DMS 273 (cell line): ENCODE results near the gene CCDC88B.

ENCODE experiments used
- DNase-seq: peaks from one replicate; lab custom pipeline; 2025; ENCODE audit not compliant: unreplicated experiment; lab: John Stamatoyannopoulos, UW

CCDC88B gene

GRCh38 chr11:64339754-64340408 is at the start of gene CCDC88B:
Gene CCDC88B, plus strand, starts transcription at chr11:64340204. Its CDS starts 63 bp downstream, at chr11:64340267.
- DNase-seq, result no peak

DNA sequence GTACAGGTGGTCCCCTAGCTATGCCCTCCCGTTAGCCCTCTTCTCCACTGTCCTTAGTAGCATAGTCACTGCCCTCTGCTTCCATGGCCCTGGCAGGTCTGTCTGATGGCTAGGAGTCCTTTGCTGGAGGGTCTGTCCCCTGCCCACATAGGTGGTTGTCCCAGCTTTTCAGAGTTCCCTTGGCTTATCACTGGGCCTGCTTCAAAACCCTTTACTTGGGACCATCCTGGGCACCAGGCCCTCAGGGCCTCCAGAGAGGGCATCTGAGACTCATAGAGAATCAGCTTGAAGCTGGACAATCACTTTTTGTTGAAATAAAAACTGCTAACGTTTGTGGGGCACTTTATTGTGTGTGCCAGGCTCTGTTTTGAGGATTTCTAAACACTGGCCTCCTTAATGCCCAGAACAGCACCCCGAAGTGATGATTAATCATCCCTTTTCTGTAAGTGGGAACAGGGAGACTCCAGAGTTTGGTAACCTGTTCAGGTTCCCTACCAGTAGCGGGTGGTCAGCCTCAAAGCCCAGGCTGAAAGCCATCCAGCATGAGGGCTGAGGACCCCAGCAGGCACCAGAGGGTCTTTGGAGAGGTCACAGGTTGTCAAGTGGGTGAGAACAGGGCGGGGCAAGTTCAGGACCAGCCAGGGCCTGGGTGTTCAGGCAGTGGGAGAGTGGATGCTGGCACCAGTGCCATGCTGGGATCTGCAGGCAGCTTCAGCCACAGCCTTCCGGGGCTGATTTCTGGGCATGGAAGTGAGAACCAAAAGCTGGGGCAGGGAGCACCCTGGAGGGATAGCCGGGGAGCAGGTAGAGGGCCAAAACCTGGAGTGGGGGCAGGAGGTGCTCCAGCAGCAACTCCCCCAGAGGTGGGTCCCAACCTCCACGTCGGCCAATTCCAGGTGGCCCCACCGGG is 49.4 kb upstream of the CCDC88B start:
- DNase-seq, result no peak

DNA sequence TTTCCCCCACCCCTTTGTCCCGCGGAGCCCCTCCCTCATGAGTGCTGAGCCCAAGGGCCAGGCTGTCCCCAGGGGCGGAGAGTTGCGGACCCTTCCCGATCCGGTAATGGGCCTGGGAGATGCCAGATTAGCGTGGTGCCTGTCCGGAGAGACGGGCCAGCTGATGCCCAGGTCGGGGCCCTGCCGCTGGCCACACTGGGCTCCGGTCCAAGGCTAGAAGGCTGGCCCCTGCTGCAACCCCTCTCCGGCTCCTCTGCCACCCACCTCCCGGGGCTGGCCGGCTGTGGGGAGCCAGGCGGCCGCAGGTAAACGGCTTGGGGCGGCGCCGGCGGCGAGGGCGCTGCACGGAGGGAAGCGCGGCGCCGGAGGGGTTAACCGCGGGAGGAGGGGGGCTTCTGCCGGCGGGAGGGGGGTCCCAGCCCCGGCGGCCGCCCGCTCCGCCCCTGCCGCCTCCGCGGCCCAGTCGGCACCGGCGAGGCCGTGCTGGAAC is 48.7 kb upstream of the CCDC88B start, which contains the start of gene KCNK4:
Gene KCNK4, plus strand, starts transcription at position 41 of the 490 bp plus-strand sequence. CDS start 1,717 bp downstream, outside the sequence.
- no peak for DNase-seq

- no peak for DNase-seq
Measured at GRCh38 chr11:64291752-64292459, 48.1 kb upstream of the CCDC88B start.

GRCh38 chr11:64292460-64293254 is 47.3 kb upstream of the CCDC88B start:
- DNase-seq, result no peak

- no peak for DNase-seq
Measured at GRCh38 chr11:64294774-64295173, 45.2 kb upstream of the CCDC88B start.

DNA sequence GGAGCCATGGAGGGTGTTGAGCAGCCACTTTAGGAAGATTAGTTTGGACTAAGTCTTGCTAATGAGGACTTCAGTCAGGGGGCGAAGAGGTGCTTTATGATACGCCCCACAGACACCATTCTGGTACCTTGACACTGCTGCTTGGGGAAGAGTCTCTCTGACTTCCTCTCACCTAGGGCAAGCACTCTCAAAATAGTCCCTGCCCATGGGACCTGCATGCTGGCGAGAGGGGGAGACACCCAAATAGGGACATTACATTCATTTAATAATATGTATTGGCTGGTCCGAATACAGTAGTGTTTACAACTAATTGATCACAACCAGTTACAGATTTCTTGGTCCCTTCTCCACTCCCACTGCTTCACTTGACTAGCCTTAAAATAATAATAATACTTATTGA is 44.2 kb upstream of the CCDC88B start:
- no peak for DNase-seq

- DNase-seq, result no peak
Measured at GRCh38 chr11:64296236-64296635, 43.8 kb upstream of the CCDC88B start.

DNA sequence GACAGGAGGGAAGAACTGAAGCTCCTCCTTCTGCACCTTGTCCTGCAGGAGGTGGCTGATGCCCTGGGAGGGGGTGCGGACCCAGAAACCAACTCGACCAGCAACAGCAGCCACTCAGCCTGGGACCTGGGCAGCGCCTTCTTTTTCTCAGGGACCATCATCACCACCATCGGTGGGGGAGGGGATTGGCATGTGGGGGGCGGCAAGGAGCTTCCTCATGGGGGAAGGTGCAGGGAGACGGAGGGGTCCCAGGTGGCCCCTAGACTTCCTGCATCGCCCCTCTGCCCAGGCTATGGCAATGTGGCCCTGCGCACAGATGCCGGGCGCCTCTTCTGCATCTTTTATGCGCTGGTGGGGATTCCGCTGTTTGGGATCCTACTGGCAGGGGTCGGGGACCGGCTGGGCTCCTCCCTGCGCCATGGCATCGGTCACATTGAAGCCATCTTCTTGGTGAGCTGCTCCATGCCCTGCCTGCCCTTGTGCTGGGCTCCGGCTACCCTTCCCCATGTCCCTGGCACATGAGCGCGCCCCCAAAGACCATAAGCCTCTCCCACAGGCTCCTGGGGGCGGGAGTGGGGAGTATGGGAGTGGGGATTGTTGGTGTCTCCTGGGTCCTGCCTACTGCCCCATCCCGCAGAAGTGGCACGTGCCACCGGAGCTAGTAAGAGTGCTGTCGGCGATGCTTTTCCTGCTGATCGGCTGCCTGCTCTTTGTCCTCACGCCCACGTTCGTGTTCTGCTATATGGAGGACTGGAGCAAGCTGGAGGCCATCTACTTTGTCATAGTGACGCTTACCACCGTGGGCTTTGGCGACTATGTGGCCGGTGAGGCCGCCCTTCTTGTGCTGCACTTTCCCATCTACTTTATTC is 42.9 kb upstream of the CCDC88B start:
- no peak for DNase-seq

- DNase-seq, result peak; percentile 37
Measured at GRCh38 chr11:64297699-64298358, 42.2 kb upstream of the CCDC88B start.

- DNase-seq, result peak; percentile 69
Measured at GRCh38 chr11:64298966-64299846, 40.8 kb upstream of the CCDC88B start.

DNA sequence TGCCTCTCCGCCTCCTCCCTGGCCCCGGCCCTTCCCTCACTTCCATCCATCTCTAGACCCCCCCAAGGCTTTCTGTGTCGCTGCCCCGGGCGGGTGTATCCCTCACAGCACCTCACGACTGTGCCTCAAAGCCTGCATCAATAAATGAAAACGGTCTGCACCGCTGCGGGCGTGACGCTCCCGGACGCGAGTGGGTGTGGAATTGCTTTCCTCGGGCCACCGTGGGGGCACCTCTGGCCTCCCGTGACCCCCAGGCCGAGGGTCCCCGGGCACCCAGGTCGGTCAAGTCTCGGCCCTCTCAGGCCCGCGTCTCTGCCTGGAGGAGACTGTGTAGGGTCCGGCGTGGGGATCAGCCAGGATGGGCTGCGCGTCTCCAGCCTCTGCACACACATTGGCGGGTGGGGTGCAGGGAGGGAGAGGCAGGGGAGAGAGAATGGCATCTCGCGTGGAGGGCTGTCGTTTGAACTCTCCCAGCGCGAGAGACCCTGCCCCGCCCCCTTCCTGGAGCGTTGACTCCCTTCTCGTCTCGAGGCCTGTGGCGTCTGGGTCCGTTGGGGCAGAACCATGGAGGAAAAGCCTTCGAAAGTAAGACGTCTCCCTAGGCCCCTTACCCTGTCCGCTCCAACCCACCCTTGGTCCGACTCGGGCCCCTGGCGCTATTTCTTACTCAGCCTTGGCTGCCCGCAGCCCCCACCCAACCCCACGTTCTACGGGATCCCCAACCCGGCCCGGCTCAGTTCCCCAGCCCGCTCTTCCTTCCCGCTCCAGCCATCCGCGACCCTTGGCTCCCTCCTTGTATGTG is 40.0 kb upstream of the CCDC88B start, which contains the start of gene CATSPERZ:
Gene CATSPERZ, plus strand, starts transcription at position 512 of the 802 bp plus-strand sequence. Its CDS starts 53 bp downstream, at position 565.
- DNase-seq, result no peak

DNA sequence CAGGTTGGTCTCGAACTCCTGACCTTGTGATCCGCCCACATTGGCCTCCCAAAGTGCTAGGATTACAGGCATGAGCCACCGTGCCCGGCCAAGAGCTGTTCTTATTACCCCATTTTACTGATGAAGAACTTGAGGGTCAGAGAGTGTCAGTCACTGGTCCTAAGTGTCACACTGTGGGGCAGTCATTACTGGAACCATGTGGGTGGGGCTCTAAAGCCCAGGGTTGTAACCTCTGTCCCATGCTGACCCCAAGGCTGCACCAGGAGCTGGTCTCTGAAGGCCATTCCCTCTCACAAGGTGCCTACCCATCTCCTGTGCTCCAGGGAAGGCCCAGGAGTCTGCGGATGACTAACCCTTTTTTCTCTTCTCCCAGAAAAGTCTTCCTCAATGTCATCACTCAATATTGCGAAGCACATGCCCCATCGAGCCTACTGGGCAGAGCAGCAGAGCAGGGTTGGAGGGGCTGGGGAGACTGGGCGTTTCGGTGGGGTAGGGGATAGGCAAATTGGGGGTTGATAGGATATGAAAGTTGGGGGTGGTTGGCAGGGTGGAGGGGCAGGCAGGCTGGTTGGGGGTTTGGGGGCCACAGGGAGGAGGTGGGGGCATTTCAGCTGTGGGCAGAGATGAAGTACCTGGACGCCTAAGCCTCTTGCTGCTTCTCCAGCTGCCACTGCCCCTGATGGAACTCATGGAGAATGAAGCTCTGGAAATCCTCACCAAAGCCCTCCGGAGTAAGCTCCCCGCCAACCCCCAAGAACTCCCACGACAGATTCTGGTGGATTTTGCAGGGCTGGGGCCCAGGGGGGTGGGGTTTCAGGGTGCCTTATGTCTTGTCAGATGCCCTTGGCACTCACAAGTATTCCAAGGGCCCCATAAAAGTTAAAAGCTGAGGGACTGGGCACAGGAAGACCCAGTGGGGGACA is 36.6 kb upstream of the CCDC88B start:
- DNase-seq, result no peak

DNA sequence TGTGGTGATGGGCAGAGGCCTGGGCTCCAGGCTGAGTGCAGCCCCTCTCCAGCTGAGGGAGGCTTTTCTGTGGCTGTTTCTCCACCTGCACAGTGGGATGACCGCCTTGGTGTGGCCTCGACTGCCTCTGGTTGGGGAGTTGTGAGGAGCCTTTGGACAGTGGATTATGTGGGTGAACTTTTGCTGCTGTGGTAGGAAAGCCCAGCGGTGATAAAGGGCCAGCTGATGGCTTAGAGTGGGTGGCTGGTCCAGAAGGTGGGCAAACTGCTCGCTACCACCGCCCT is 36.0 kb upstream of the CCDC88B start:
- DNase-seq, result no peak

DNA sequence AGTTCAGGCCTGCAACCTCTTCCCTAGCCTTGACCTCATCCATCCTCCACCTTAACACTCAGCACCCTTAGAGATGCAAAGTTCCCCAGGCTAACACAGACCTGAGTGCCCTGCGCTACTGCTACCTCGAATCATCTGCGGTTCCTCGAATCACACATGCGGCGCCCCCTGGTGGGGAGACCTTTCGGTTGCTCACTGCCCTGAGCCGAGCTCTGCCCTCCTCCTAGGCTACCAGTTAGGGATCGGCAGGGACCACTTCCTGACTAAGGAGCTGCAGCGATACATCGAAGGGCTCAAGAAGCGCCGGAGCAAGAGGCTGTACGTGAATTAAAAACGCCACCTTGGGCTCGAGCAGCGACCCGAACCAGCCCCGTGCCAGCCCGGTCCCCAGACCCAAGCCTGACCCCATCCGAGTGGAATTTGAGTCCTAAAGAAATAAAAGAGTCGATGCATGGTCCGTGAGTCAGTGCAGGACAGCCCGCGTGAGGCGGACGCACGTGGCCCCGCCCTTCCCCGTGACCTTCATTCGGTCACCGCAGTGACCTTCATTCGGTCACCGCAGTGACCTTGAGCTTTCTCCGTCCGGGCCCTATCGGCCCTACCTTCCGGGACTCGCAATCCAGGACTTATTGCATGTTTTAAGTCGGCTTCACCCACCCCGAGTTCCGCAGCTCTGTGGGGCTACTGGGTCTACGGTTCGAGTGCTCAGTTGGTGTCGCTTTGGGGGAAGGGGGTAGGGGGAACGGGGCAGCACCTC is 35.5 kb upstream of the CCDC88B start:
- DNase-seq, result peak; percentile 94
